PFSK-1 (cell line): Measurements from ENCODE around the gene SHPK.

ENCODE experiments used
- FOXP2 ChIP-seq: optimal IDR thresholded peaks from 2 replicates; pipeline ENCODE3; 2011; ENCODE audit warnings: borderline replicate concordance, control low read depth, inconsistent platforms; ENCODE audit not compliant: insufficient read depth; ENCODE audit errors: extremely low read length, extremely low read depth
- POLR2AphosphoS5 ChIP-seq: IDR thresholded peaks from 2 replicates; pipeline ENCODE4 v1.6.1; 2012; ENCODE audit warnings: low read depth, mild to moderate bottlenecking, control low read depth, low read length, moderate library complexity
- SIN3A ChIP-seq: IDR thresholded peaks from 2 replicates; pipeline ENCODE4 v1.6.1; 2012; ENCODE audit warnings: mild to moderate bottlenecking, low read length, moderate library complexity, borderline replicate concordance; ENCODE audit not compliant: insufficient read depth
- TAF1 ChIP-seq: IDR thresholded peaks from 2 replicates; pipeline ENCODE4 v1.6.1; 2012; ENCODE audit warnings: low read length, control low read depth, borderline replicate concordance; ENCODE audit not compliant: insufficient read depth
- TF ChIP-seq, protein P1 (sequence below), 2 experiments: IDR thresholded peaks; 2 replicates each; pipeline versions ENCODE4 v1.6.1 to v1.8.0; 2011 to 2012; ENCODE audit warnings: low read depth in 2 of 2, low read length in 2 of 2, control low read depth in 1 of 2, inconsistent platforms in 1 of 2, mild to moderate bottlenecking in 1 of 2, moderate library complexity in 1 of 2; ENCODE audit not compliant: insufficient read depth in 1 of 2

Gene SHPK

DNA sequence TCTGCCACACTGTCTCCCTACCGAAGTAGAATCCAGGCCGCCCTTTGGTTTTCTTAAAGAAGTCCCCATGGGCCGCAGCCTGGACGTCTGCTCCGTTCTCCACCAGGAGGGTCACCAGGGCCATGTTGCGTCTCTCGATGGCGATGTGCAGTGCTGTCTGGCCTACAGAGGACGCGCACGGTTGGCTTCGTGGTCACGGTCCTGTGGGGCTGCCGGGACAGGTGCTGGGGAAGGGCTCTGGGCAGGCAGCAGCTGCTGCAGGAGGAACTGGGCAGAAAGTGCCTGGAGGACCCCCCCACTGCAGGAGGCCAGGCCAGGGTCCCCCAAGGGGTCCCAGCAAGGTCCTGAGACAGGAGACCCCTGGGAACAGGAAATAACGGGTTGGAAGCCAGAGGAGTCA, 45.8 kb downstream of the SHPK start:
- TF ChIP-seq TAF1 (no peak), FOXP2 (no peak), POLR2AphosphoS5 (no peak), SIN3A (no peak)
- TF ChIP-seq, protein P1, sequence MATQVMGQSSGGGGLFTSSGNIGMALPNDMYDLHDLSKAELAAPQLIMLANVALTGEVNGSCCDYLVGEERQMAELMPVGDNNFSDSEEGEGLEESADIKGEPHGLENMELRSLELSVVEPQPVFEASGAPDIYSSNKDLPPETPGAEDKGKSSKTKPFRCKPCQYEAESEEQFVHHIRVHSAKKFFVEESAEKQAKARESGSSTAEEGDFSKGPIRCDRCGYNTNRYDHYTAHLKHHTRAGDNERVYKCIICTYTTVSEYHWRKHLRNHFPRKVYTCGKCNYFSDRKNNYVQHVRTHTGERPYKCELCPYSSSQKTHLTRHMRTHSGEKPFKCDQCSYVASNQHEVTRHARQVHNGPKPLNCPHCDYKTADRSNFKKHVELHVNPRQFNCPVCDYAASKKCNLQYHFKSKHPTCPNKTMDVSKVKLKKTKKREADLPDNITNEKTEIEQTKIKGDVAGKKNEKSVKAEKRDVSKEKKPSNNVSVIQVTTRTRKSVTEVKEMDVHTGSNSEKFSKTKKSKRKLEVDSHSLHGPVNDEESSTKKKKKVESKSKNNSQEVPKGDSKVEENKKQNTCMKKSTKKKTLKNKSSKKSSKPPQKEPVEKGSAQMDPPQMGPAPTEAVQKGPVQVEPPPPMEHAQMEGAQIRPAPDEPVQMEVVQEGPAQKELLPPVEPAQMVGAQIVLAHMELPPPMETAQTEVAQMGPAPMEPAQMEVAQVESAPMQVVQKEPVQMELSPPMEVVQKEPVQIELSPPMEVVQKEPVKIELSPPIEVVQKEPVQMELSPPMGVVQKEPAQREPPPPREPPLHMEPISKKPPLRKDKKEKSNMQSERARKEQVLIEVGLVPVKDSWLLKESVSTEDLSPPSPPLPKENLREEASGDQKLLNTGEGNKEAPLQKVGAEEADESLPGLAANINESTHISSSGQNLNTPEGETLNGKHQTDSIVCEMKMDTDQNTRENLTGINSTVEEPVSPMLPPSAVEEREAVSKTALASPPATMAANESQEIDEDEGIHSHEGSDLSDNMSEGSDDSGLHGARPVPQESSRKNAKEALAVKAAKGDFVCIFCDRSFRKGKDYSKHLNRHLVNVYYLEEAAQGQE (IDR thresholded peaks at IDR 0.05; ENCODE audit: insufficient read depth in 1 of 2, low read depth in 2 of 2, low read length in 2 of 2) = no peak

DNA sequence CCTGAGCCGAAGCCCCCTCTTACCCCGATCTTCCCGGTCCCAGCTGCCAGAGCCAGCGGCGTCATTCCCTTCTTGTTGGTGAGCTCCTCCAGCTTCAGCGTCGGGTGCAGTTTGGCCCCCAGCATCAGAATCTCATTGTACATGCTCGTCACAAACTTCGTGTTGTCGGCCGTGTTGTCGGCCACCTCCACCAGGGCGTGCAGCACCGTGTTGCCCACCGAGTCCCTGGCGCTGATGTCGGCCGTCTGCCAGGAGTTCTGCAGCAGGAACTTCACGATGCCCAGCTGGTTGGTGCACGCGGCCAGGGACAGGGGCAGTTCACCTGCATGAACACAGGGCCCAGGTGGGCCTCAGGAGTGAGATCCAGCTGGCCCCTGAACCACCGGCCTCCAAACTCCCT, 46.3 kb downstream of the SHPK start:
- no peak for TF ChIP-seq TAF1
- no peak for TF ChIP-seq SIN3A

DNA sequence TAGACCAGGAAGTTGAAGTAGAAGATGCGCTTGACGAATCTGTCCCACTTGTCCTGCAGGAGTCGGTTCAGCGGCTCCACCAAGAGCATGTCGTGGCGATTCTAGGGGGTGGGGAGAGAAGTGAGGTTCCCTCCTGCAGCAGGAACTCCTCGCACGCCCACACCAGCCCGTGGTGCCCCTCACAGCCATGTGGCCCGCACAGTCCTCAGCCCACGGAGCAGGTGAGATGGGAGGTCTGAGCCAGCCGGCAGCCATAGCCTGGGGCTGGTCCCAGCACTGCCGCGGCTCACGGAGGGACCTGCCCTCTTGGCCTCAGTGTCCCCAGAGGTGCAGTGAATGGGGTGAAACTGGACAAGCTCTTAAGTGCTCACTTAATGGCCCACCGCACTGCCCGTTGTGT, 50.2 kb downstream of the SHPK start:
- TF ChIP-seq POLR2AphosphoS5 = no peak
- no peak for TF ChIP-seq FOXP2
- TF ChIP-seq TAF1 = no peak
- TF ChIP-seq, protein P1 (IDR thresholded peaks at IDR 0.05; ENCODE audit: insufficient read depth in 1 of 2, low read depth in 2 of 2, low read length in 2 of 2) = no peak
- TF ChIP-seq SIN3A = no peak

DNA sequence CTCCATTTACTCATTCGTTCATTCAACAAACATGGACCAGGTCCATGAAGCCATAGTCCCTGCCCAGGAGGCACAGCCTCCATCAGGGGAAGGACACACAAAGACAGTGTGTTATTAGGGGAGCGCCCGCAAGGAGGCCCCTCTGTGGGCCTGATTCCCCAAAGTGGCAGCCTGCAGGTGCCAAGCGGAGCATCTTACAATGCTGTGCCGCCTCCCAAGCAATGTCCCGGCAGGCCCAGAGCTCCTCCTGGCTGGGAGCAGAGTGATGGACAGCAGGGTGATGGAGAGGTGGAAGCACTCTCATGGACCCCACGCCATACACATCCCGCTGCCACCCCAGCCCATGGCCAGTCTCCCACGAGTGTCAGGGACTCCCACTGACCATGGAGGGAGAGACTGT, 52.6 kb downstream of the SHPK start:
- TF ChIP-seq TAF1 = no peak
- TF ChIP-seq POLR2AphosphoS5 = no peak
- no peak for TF ChIP-seq FOXP2
- TF ChIP-seq SIN3A = no peak
- TF ChIP-seq, protein P1 (IDR thresholded peaks at IDR 0.05; ENCODE audit: insufficient read depth in 1 of 2, low read depth in 2 of 2, low read length in 2 of 2) = no peak

DNA sequence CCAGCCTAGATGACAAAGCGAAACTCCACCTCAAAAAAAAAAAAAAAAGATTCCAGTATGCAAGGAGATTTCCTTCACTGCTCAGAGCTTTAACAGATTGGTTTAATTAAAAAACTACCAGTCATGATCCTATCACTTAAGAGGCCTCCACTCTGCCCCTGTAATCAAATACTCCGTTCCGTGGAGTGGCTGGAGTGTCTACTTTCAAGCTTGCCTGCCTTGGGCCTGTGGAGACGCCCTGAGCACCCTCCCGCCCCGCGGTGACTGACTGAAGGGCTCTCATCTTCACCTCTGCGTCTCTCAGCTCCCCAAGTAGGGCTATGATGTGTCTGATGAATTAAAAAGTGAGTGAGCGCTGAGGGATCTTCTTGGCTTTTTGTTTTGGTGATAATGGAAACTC, 53.1 kb downstream of the SHPK start:
- TF ChIP-seq POLR2AphosphoS5 (no peak), SIN3A (no peak), FOXP2 (no peak), TAF1 (no peak)
- TF ChIP-seq, protein P1 (IDR thresholded peaks at IDR 0.05; ENCODE audit: insufficient read depth in 1 of 2, low read depth in 2 of 2, low read length in 2 of 2) = no peak
